ENCODE results near the gene TRIM13.
"Not testable (repeated sequence)": the region's sequence is repeated elsewhere in the genome, so short reads cannot be mapped to it uniquely, and the experiment has no call there.

The TRIM13 gene

GRCh38 chr13:49997955-49998354 lies 1.1 kb downstream of the TRIM13 start:
- peak; percentile 29 for DNase-seq

DNA sequence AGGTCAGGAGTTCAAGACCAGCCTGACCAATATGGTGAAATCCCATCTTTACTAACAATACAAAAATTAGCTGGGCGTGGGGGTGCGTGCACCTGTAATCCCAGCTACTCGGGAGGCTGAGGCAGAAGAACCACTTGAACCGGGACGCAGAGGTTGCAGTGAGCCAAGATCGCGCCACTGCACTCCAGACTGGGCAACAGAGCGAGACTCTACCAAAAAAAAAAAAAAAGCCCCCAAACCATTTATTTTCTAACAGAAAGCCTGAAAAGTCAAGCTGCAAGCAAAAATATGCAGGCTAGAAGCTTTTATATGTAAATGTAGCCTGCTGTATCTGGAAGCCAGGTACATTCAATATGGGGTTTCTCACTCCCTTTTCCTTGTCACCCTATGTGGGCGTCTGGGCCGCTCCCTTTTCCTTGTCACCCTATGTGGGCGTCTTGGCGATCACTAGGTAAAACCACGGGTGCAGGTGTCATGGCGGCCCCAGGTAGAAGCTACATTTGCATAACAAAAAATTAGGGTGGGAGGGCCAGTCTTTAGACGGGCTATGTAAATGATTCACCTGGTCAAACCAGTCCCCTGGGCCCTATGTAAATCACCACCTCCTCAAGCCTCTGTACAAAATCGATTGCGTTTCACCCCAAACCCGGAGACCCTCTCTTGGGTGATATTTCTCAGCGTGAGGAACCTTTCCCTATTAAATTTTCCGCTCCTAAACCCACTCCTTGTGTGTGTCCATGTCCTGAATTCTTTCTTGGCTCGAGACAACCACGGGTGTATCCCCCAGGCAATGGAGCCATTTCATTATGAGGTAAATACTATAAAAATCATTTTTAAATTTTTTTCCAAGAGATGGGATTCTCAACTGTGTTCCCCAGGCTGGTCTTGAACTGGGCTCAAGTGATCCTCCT lies 2.1 kb downstream of the TRIM13 start:
- no peak for DNase-seq

GRCh38 chr13:50001287-50001686 lies 4.4 kb downstream of the TRIM13 start:
- DNase-seq: no peak

GRCh38 chr13:50006426-50007135 lies 9.7 kb downstream of the TRIM13 start:
- DNase-seq: no peak

GRCh38 chr13:50011461-50011860 lies 14.6 kb downstream of the TRIM13 start:
- DNase-seq: no peak

DNA sequence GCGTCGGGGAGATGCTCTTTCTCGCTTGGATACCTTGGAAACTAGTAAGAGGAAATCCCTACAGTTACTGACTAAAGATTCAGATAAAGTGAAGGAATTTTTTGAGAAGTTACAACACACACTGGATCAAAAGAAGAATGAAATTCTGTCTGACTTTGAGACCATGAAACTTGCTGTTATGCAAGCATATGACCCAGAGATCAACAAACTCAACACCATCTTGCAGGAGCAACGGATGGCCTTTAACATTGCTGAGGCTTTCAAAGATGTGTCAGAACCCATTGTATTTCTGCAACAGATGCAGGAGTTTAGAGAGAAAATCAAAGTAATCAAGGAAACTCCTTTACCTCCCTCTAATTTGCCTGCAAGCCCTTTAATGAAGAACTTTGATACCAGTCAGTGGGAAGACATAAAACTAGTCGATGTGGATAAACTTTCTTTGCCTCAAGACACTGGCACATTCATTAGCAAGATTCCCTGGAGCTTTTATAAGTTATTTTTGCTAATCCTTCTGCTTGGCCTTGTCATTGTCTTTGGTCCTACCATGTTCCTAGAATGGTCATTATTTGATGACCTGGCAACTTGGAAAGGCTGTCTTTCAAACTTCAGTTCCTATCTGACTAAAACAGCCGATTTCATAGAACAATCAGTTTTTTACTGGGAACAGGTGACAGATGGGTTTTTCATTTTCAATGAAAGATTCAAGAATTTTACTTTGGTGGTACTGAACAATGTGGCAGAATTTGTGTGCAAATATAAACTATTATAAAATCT lies 15.7 kb downstream of the TRIM13 start:
- no peak for DNase-seq

GRCh38 chr13:50014386-50014785 lies 17.5 kb downstream of the TRIM13 start:
- DNase-seq: peak; percentile 66

- DNase-seq: peak; percentile 44
Measured at GRCh38 chr13:50015258-50015657, 18.4 kb downstream of the TRIM13 start, which contains the start of gene KCNRG. TSS of gene KCNRG (plus strand) at chr13:50015444. CDS start at chr13:50015494, 50 bp downstream.

GRCh38 chr13:50015750-50016149 lies 18.9 kb downstream of the TRIM13 start:
- no peak for DNase-seq

GRCh38 chr13:50016444-50016843 lies 19.6 kb downstream of the TRIM13 start:
- DNase-seq: no peak

GRCh38 chr13:50017819-50018218 lies 21.0 kb downstream of the TRIM13 start:
- DNase-seq: no peak

DNA sequence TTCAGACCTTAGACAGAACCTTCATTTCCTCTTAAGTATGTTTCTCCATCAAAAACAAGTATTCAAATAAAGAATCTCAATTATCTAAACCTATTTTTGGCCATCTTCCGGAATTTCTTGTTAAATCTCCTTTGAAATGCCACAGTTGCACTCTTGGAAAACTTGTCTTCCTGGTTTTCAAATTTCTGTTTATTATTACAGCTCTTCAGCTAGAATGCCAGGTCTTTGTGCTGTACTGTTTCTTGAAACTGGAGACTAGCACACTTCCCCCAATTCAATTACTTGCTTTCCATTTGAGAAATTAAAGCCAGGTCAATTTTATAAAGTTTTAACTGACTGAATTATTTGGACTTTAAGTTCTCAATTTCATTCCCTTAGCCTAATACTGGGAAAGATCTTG lies 28.6 kb downstream of the TRIM13 start:
- DNase-seq: no peak

GRCh38 chr13:50026788-50027473 lies 30.1 kb downstream of the TRIM13 start:
- no peak for DNase-seq

- DNase-seq: no peak
Measured at GRCh38 chr13:50030315-50030714, 33.5 kb downstream of the TRIM13 start.

DNA sequence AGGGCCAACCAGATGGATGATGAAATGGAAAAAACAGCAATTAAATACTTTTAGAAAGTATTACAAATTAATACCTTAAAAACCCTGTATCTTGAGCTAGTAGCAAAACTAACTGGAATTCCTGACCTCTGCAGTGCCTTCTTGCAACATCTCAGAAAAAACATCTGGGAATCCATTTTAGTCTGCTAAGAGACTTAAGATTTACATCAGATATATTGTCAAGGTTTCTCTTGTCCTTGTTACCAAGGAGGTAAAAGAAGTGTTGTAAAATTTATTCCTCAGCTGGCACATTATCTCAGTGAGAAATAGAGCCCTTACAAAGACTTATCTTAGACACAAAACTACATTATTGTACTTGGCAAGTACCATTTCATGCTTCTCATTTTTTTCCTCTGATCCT lies 36.9 kb downstream of the TRIM13 start:
- no peak for DNase-seq

- DNase-seq: no peak
Measured at GRCh38 chr13:50037788-50038187, 40.9 kb downstream of the TRIM13 start.

DNA sequence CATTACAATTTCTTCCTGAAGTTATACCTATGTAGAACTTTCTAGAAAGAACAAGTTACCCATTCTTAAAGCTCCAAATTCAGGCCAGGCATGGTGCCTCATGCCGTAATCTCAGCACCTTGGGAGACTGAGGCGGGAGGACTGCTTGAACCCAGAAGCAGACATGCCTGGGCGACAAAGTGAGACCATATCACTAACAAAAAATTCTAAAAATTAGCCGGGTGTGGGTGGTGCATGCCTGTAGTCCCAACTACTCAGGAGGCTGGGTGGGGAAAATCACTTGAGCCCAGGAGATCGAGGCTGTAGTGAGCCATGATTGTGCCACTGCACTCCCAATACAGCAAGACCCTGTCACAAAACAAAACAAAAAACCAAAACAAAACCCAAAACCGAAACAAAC lies 41.4 kb downstream of the TRIM13 start:
- no peak for DNase-seq

DNA sequence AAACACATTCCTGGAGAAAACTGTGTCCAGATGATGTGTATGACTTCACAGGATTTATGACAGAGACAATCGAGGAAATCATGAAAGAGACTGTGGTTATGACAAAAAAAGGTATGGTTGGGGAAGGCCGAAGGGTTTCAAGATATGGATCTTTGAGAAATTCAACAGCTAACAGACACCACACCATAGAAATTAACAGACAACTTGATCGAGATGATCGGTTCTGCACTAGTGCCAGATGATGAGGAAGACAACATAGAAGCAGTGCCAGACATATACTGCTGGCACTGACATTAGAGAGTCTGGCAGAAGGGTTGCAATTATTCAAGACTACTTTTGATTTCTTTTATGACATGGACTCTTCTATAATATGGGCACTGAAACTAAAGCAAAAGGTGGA lies 55.6 kb downstream of the TRIM13 start:
- no peak for DNase-seq

DNA sequence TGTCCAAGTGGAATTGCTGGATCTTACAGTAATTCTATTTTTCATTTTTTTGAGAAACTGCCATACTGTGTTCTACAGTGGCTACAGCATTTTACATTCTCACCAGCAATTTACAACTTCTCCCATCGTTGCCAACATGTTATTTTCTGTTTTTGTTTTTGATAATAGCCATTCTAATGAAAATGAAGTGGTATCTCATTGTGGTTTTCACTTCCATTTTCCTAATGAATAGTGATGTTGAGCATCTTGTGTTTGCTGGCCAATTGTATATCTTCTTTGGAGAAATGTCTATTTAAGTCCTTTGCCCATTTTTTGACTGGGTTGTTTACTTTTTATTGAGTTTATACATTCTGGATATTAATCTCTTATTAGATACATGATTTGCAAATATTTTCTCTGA lies 57.0 kb downstream of the TRIM13 start:
- no peak for DNase-seq

GRCh38 chr13:50055454-50055853 lies 58.6 kb downstream of the TRIM13 start:
- DNase-seq: no peak

DNA sequence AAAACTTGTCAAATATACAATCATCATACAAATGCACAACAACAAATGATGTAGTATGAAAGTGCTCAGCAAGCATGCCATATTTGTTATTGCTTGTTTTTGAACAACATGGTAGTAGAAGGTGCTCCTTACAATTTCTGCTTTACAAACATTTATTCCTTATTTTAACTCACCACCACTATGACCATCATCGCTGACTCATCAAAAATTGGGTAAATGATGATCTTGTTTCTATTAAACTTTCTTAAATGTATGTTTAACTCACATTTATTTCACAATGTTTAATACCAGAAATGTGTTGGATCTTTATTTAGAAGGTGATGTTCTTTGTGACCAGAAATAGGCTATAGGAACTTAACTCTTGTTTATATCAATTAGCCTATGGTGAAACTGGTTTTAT lies 63.9 kb downstream of the TRIM13 start:
- DNase-seq: no peak

DNA sequence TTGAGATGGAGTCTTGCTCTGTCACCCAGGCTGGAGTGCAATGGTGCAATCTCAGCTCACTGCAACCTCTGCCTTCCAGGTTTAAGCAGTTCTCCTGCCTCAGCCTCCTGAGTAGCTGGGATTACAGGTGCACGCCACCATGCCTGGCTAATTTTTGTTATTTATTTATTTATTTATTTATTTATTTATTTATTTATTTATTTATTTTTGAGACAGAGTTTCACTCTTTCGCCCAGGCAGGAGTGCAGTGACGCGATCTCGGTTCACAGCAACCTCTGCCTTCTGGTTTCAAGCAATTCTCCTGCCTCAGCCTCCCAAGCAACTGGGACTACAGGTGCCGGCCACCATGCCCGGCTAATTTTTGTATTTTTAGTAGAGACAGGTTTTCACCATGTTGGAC lies 65.5 kb downstream of the TRIM13 start:
- DNase-seq: not testable (repeated sequence)

DNA sequence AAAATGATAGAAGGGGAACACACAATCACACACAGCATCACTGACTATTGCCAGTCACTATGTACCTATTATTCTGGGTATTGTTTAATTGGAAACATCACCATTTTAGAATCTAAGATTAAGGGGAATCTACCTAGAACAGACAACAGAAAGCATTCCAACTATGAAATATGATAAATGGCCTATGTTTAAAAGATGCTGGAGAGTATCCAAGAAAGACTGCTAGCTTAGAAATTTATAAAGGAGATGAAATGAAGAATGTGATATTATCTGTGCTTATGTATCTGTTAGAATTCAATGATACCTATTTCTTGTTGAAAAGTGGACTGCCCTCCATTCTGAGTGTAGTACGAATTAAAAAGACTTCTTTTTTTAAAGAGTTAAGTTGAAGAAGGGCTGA lies 68.9 kb downstream of the TRIM13 start:
- no peak for DNase-seq

All from hematopoietic multipotent progenitor cell treated with erythropoietin and hydrocortisone succinate and interleukin-3 and kit ligand, for 4 days (in vitro differentiated cells).